Astrocyte of the cerebellum (primary cell): ENCODE measurements around the gene DNPEP.

Experiments
- DNase-seq: peaks from one replicate; pipeline ENCODE4 v3.0.0-alpha.2; 2011; ENCODE audit warnings: low read depth
- H3K4me3 ChIP-seq: 2 replicates; pipeline ENCODE4 v1.5.1; 2011; ENCODE audit warnings: mild to moderate bottlenecking, low read depth, low read length, moderate library complexity
- CTCF ChIP-seq: IDR thresholded peaks from 2 replicates; pipeline ENCODE4 v1.5.1; 2012; ENCODE audit warnings: low read length, low read depth, moderate library complexity, mild to moderate bottlenecking; ENCODE audit errors: missing control alignments
- in situ Hi-C: cut with HindIII; loops from 2 replicates; pipeline ENCODE4 v1.10.0; 2017; ENCODE audit warnings: low sequenced_read_pairs

The DNPEP gene

GRCh38 chr2:219385958-219386520 lies 1.7 kb downstream of the DNPEP start:
- DNase-seq = no peak
- TF ChIP-seq CTCF = no peak
- no peak overlapping the region for H3K4me3 ChIP-seq
- in situ Hi-C loops = no loop called here

- H3K4me3 ChIP-seq = no peak overlapping the region
- no peak for DNase-seq
- in situ Hi-C loops = no loop called here
- TF ChIP-seq CTCF = no peak
Observed at GRCh38 chr2:219384859-219385258, 2.9 kb downstream of the DNPEP start.

- DNase-seq = no peak
- in situ Hi-C loops = no loop called here
- no peak for TF ChIP-seq CTCF
- H3K4me3 ChIP-seq = no peak overlapping the region
Observed at GRCh38 chr2:219384083-219384713, 3.5 kb downstream of the DNPEP start.

- H3K4me3 ChIP-seq = no peak overlapping the region
- no peak for TF ChIP-seq CTCF
- DNase-seq = no peak
- in situ Hi-C loops = no loop called here
Observed at GRCh38 chr2:219381448-219381847, 6.3 kb downstream of the DNPEP start.

- DNase-seq = no peak
- TF ChIP-seq CTCF = no peak
- in situ Hi-C loops = no loop called here
- H3K4me3 ChIP-seq = no peak overlapping the region
Observed at GRCh38 chr2:219380926-219381325, 6.8 kb downstream of the DNPEP start.

- DNase-seq = no peak
- in situ Hi-C loops = no loop called here
- no peak for TF ChIP-seq CTCF
- H3K4me3 ChIP-seq = no peak overlapping the region
Observed at GRCh38 chr2:219378163-219378851, 9.4 kb downstream of the DNPEP start.
